HG02981 (cell line): ENCODE measurements around the gene TMEM43.
"Not testable (repeated sequence)": the region's sequence is repeated elsewhere in the genome, so short reads cannot be mapped to it uniquely, and the experiment has no call there.

ENCODE experiments used
- ATAC-seq: cut with Tn5 transposase; IDR thresholded peaks from one replicate; pipeline ENCODE4 v1.9.1; 2021; ENCODE audit warnings: mild to moderate bottlenecking, moderate library complexity; ENCODE audit not compliant: unreplicated experiment

The TMEM43 gene

DNA sequence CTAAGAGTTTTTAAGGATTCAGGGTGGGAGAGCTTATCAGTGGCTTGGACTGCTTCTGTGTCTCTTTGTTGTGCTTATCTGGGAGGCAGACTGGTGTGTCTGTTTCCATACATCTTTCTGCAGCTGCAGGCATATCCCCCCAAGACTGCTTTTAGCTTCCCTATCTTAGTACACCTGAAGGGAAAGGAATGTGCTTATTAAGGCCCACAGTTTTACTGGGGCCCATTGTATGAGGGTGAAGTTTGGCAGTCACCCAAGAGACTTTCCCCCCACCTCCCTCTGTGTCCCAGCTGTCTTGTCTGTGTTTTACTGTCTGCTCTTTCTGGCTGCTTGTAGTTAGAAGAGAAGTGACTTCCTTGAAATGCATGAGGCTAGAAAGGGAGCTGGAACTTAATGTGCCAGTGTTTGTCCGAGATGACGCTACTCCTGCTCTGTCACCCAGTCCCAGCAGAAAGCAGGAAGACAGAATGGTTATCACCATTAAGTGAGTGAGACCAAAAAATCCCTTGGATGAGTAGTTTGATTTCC is 3.9 kb upstream of the TMEM43 start:
- ATAC-seq: not testable (repeated sequence)

GRCh38 chr3:14121859-14122258 is 3.0 kb upstream of the TMEM43 start:
- no peak for ATAC-seq

- no peak for ATAC-seq
Observed at GRCh38 chr3:14122301-14122700, 2.6 kb upstream of the TMEM43 start.

DNA sequence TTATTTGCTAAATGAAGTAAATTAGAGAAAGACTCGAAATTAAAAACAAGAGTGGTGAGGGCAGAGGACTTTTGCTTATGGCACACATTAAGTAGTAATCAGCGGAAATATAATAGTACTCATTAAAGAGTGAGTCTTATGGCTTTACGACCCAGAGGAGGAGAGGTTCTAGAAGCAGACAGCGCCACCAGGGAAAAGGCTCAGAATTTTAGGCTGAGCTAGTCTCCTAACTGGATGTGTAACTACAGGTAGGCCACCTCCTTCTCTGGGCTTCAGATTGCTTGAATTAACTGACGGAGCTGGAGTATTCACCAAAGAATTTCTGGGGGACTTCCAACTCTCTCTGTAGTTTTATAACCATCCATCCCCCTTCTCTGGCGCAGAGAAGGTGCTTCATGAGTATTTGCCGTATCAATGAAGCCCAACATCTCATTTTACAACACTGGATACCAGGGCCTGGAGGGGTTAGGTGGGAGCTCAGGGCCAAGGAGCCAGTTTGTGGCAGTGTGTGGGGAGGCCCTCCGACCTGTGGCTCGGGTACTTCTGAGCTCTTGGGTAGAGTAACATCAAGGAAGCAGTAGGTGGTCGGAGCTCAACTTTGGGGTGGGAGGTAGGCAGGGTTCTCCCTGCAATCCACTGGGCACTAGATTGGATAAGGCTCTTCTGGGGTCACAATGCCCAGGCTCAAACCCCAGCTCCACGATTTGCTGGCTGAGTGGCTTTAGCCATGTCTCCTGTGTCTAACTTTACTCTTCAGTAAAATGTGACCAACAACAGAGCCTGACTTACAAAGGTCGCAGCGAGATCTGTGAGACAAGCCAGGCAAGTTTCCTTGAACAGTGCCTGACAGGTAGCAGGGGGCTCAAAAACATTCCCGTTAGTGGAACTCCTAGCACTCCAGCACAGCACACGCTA is 1.3 kb upstream of the TMEM43 start:
- no peak for ATAC-seq

- peak; percentile 29 for ATAC-seq
Observed at GRCh38 chr3:14124223-14124614, 633 bp upstream of the TMEM43 start.

DNA sequence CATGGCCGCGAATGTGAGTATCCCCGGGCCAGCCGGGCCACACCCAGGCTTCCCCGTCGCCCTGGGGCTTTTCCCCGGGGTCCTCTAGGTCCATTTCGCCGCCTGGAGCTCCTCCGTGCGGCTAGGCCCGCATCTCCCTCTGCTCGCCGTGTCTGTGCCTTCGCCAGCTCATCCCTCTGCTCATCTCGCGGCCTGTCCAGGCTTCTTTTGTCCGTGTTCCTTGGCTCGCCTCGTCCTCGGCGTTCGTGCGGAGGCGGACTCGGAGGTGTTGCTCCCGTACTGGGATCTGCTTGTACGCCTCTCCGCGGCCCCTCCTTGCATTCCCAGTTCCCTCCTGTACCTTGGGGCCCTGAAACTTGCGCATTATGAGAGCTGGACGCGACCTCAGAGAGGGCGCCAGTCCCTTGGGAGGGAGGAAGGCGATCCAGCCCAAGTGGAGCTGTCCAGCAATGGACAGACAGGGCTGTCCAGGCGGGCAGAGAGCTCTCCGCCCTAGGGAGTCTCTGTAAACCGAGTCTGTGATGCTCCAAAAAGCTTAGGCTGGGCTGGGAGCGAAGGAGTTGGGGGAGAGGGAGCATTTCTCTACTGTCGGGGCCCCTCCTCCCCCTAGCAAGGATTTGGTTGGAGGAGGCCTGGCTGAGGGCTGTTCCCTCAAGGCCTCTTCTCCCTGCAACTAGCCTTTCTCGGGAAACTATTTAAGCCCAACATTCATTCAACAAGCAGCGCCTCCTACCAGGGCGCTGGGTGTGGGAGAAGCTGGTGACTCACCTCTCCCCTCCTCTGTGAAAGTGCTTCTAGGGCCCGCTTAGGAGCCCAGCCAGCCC is 553 bp downstream of the TMEM43 start:
- peak; percentile 18 for ATAC-seq

GRCh38 chr3:14126017-14126886 is 1.4 kb downstream of the TMEM43 start:
- no peak for ATAC-seq

- ATAC-seq: no peak
Observed at GRCh38 chr3:14126887-14127505, 2.1 kb downstream of the TMEM43 start.

GRCh38 chr3:14127516-14128161 is 2.8 kb downstream of the TMEM43 start:
- no peak for ATAC-seq

DNA sequence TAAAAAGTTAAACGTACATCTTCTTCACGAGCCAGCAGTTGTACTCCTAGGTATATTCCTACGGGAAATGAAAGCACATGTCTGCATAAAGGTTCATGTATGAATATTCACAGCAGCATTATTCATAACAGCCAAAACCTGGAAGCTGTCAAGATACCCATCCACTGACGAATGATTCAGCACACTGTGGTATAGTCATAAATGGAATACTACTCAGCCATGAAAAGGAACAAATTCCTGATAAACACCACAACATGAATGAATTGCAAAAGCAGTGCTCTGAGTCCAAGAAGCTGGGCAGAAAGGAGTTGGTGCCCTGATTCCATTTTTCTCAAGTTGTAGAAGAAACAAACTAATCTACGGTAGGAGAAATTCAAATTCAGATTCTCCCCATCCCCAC is 3.9 kb downstream of the TMEM43 start:
- no peak for ATAC-seq

GRCh38 chr3:14129296-14129695 is 4.4 kb downstream of the TMEM43 start:
- no peak for ATAC-seq

DNA sequence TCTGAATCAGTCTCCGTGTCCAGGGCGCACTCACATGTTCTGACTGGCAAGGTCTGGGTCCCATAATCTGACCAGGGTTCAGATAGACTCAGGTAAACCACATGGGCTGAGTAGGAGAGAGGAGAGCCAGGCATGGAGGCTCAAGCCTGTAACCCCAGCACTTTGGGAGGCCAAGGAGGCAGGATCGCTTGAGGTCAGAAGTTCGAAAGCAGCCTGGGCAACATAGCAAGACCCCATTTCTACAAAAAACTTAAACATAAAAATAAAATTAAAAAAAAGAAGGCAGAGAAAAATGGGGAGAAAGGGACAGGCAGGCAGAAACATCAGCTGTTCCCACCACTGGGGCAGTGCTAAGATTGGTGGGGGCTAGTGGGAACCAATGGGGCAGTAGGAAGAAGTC is 5.4 kb downstream of the TMEM43 start:
- no peak for ATAC-seq

DNA sequence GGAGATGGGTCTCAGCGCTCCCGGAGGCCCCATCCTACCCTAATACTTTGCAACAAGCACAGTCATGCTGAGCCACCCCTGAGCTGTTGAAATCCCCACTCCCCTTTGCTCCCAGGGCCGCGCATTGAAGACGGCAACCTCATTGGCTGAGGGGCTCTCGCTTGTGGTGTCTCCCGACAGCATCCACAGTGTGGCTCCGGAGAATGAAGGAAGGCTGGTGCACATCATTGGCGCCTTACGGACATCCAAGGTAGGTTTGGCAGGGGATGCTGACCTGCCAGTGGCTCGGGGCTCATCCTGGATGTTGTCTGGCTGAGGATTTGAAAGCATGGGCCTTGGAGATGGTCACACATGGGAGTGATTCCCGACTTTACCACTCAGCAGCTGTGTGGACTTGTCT is 5.9 kb downstream of the TMEM43 start:
- no peak for ATAC-seq

DNA sequence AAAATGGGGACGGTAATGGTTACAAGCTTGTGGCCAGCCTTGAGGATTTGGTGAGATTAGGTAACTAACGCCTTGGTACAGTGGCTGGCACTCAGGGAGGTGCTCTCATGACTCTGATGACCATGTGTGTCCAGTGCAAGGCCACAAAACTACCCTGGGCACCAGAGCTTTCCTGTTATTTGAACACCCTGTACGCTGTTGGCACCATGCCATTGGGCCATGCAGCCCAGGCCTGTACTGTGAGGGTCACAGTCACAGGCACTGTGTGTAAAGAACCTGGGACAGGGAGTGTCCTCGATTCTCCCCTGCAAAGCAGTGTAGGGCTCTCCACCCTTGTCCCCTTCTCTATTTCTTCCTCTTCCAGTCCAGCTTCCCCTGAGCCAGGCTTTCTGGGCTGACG is 6.3 kb downstream of the TMEM43 start:
- no peak for ATAC-seq

GRCh38 chr3:14132120-14132519 is 7.3 kb downstream of the TMEM43 start:
- ATAC-seq: no peak

DNA sequence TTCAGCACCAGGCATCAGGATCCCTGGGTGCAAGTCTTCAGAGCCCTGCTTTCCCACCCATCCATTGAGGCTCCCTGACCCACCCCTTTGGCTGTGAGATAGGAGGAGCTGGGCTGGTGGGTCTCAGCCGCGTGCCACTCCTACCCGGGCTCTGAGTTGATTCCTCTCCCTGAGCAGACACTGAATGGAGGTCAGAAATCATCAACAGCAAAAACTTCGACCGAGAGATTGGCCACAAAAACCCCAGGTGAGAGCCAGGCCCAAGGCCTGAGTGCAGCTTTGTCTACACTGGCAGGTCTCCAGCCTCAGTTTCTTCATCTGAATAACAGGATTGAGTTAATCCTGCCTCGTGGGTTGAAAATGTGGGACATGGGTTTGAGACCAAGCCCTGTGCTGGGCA is 7.8 kb downstream of the TMEM43 start:
- ATAC-seq: no peak

GRCh38 chr3:14133188-14133800 is 8.4 kb downstream of the TMEM43 start:
- ATAC-seq: no peak

- ATAC-seq: no peak
Observed at GRCh38 chr3:14133876-14134275, 9.0 kb downstream of the TMEM43 start.

DNA sequence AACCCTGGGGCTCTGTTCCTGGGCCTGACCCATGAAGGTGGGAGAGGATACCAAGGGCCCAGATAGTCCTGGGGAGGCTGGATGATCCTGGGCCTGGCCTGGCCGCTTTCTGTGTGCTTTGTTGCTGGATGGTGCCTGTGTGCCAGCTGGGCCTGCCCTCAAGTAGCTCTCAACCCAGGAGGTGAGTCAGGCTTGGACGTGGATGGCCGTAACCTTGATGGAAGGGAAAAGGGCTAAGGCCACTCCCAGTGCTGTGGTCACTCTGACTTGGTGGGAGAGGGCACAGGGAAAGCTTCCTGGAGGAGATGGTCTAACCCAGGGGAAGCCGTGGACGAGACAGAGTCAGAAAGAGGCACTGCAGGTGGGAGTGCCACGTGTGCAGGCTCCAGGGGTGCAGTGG is 9.4 kb downstream of the TMEM43 start:
- ATAC-seq: no peak
